Upper lobe of left lung (tissue), 6 donors: ENCODE results near the gene ARPC1B. TPM values are rescaled to one million over a fixed set of nuclear protein-coding genes. Genes with fewer than 3 reads are reported as not detected.

Source experiments
- ATAC-seq, 2 donors: fragments of 200-7000 bp; cut with Tn5 transposase; one replicate each; pipeline ENCODE4 v1.9.1; 2022; ENCODE audit warnings: mild to moderate bottlenecking in 2 of 2, moderate library complexity in 2 of 2; ENCODE audit not compliant: low FRiP score in 2 of 2
- DNase-seq, 2 donors: peaks; one replicate each; pipeline ENCODE4 v3.0.0-alpha.2; 2019 to 2020
- H3K27ac ChIP-seq, 4 donors: fragments of 200-600 bp; sonication (generic); one replicate each; pipeline ENCODE4 v1.5.1; 2016 to 2019
- H3K27me3 ChIP-seq, 4 donors: fragments of 200-600 bp; sonication (generic); one replicate each; pipeline ENCODE4 v1.5.1; 2017 to 2019
- H3K36me3 ChIP-seq, 4 donors: fragments of 200-600 bp; sonication (generic); one replicate each; pipeline ENCODE4 v1.5.1; 2016 to 2019
- H3K4me1 ChIP-seq, 4 donors: fragments of 200-600 bp; sonication (generic); one replicate each; pipeline ENCODE4 v1.5.1; 2018 to 2019
- H3K4me3 ChIP-seq, 4 donors: fragments of 200-600 bp; sonication (generic); one replicate each; pipeline ENCODE4 v1.5.1; 2017 to 2019; ENCODE audit warnings: mild to moderate bottlenecking in 2 of 4, moderate library complexity in 1 of 4
- H3K9me3 ChIP-seq, 4 donors: fragments of 200-600 bp; sonication (generic); one replicate each; pipeline ENCODE4 v1.5.1; 2018 to 2019
- CTCF ChIP-seq, 6 experiments: fragments of 450-650 bp in 4 of 6; fragments of 200-600 bp in 2 of 6; sonication (generic) in 2 of 6; IDR thresholded peaks; one replicate each; pipeline ENCODE4 v1.5.1; 2016 to 2019; ENCODE audit warnings: antibody characterized with exemption in 6 of 6
- EP300 ChIP-seq, 4 donors: sonication (generic); formaldehyde crosslinking; IDR thresholded peaks; one replicate each; pipeline ENCODE4 v1.5.1; 2017; ENCODE audit warnings: antibody characterized with exemption in 4 of 4, control low read depth in 2 of 4
- POLR2A ChIP-seq, 4 donors: fragments of 450-650 bp; IDR thresholded peaks; one replicate each; pipeline ENCODE4 v1.5.1; 2016 to 2017; ENCODE audit warnings: antibody characterized with exemption in 4 of 4, mild to moderate bottlenecking in 2 of 4
- POLR2AphosphoS5 ChIP-seq, 2 donors: sonication (generic); formaldehyde crosslinking; IDR thresholded peaks; one replicate each; pipeline ENCODE4 v1.5.1; 2017; ENCODE audit warnings: antibody characterized with exemption in 2 of 2
- WGBS, 2 donors: methylation state at CpG; one replicate each; pipeline ENCODE4 v1.1.5; 2017 to 2018; 5-methylcytosine and 5-hydroxymethylcytosine counted together
- total RNA-seq, 6 donors: library from RNA; depleted of rRNA in 4 of 6; stranded (reverse); fragments of >200 nt in 4 of 6; gene quantifications; one replicate each; pipeline versions ENCODE4 v1.1.0 to v1.2.1, GENCODE V29; 2016 to 2021
- donor health status: DM: no; HTN: no; CAD: no; lungs with moderate emphysema.
- donor health status: DM: no; HTN: yes; CAD: no; lungs with severe emphysema.

The ARPC1B gene
- total RNA-seq, 6 donors from 2014 or later: 186 to 387 (median 304) TPM

- DNase-seq (peak; percentile 80 to 94), ATAC-seq (peak; percentile 87 to 90)
- peak overlapping the region; percentile 21 to 50 (median 46) for H3K4me3 ChIP-seq
- peak; percentile 38 to 56 for TF ChIP-seq POLR2AphosphoS5 (IDR thresholded peaks at IDR 0.05)
- TF ChIP-seq POLR2A (IDR thresholded peaks at IDR 0.05): no peak
- no peak for TF ChIP-seq EP300 (IDR thresholded peaks at IDR 0.05)
- TF ChIP-seq CTCF (IDR thresholded peaks at IDR 0.05): peak in 1 of 6 experiments; percentile 10
- peaks cover 30 to 92% (median 78%) of the 10 kb centered on the region in 4 donors for H3K36me3 ChIP-seq
- H3K27me3 ChIP-seq: no peaks in the 10 kb centered on the region
- peak overlapping the region; percentile 27 to 66 (median 50) for H3K27ac ChIP-seq
- no peaks in the 10 kb centered on the region for H3K9me3 ChIP-seq
- WGBS, 2 donors: 12 to 21% methylated on average over 22 to 47 of the region's 68 CpGs
- peaks cover 13 to 22% (median 18%) of the 10 kb centered on the region in 4 donors for H3K4me1 ChIP-seq
These were observed 18.3 kb downstream of the ARPC1B start for GRCh38 chr7:99392659-99393354.

GRCh38 chr7:99393355-99394187, 19.0 kb downstream of the ARPC1B start:
- Histone ChIP-seq H3K27ac (peak overlapping the region; percentile 27 to 66 (median 50)), H3K9me3 (no peaks in the 10 kb centered on the region), H3K4me3 (peak overlapping the region; percentile 21 to 50 (median 46)), H3K4me1 (peaks cover 13 to 23% (median 19%) of the 10 kb centered on the region in 4 donors), H3K36me3 (peaks cover 25 to 92% (median 77%) of the 10 kb centered on the region in 4 donors), H3K27me3 (no peaks in the 10 kb centered on the region)
- 40 to 71% methylated on average over 13 to 25 of the region's 30 CpGs for WGBS, 2 donors
- no peak for TF ChIP-seq POLR2A (IDR thresholded peaks at IDR 0.05)
- ATAC-seq (peak; percentile 35 to 55), DNase-seq (peak in 1 of 2 donors; percentile 81)

GRCh38 chr7:99394188-99394502, 19.6 kb downstream of the ARPC1B start:
- 91 to 93% methylated on average over 4 of the region's 4 CpGs for WGBS, 2 donors

GRCh38 chr7:99395616-99396327, 21.2 kb downstream of the ARPC1B start:
- H3K4me3 ChIP-seq: no peak overlapping the region
- H3K9me3 ChIP-seq: no peaks in the 10 kb centered on the region
- H3K27me3 ChIP-seq: no peaks in the 10 kb centered on the region
- TF ChIP-seq POLR2AphosphoS5 (IDR thresholded peaks at IDR 0.05): no peak
- no peak for TF ChIP-seq POLR2A (IDR thresholded peaks at IDR 0.05)
- TF ChIP-seq CTCF (IDR thresholded peaks at IDR 0.05): no peak
- TF ChIP-seq EP300 (IDR thresholded peaks at IDR 0.05): no peak
- ATAC-seq (no peak), DNase-seq (no peak)
- 91 to 94% methylated on average over 13 to 14 of the region's 14 CpGs for WGBS, 2 donors
- peaks cover 15 to 92% (median 77%) of the 10 kb centered on the region in 4 donors for H3K36me3 ChIP-seq
- H3K4me1 ChIP-seq: peaks cover 13 to 42% (median 34%) of the 10 kb centered on the region in 4 donors
- no peak overlapping the region for H3K27ac ChIP-seq

More at GRCh38 chr7:99394188-99394502, 19.6 kb downstream of the ARPC1B start:
- peaks cover 13 to 29% (median 25%) of the 10 kb centered on the region in 4 donors for H3K4me1 ChIP-seq
- no peak for DNase-seq
- no peak for TF ChIP-seq POLR2A (IDR thresholded peaks at IDR 0.05)
- TF ChIP-seq EP300 (IDR thresholded peaks at IDR 0.05): no peak
- TF ChIP-seq POLR2AphosphoS5 (IDR thresholded peaks at IDR 0.05): no peak
- no peak for TF ChIP-seq CTCF (IDR thresholded peaks at IDR 0.05)
- H3K4me3 ChIP-seq: no peak overlapping the region
- H3K9me3 ChIP-seq: no peaks in the 10 kb centered on the region
- H3K27me3 ChIP-seq: no peaks in the 10 kb centered on the region
- H3K27ac ChIP-seq: peak overlapping the region in 1 of 4 donors; percentile 66
- H3K36me3 ChIP-seq: peaks cover 25 to 92% (median 77%) of the 10 kb centered on the region in 4 donors
- ATAC-seq: no peak
